ENCODE results near the gene PFDN6. TPM values are rescaled to one million over a fixed set of nuclear protein-coding genes. Genes with fewer than 3 reads are reported as not detected.

The PFDN6 gene
- total and polyA plus RNA-seq, 2 of the 13 experiments (the other 11 are each of a cell fraction or from before 2014, with no cell fraction given): 75.5 to 87.0 TPM

DNA sequence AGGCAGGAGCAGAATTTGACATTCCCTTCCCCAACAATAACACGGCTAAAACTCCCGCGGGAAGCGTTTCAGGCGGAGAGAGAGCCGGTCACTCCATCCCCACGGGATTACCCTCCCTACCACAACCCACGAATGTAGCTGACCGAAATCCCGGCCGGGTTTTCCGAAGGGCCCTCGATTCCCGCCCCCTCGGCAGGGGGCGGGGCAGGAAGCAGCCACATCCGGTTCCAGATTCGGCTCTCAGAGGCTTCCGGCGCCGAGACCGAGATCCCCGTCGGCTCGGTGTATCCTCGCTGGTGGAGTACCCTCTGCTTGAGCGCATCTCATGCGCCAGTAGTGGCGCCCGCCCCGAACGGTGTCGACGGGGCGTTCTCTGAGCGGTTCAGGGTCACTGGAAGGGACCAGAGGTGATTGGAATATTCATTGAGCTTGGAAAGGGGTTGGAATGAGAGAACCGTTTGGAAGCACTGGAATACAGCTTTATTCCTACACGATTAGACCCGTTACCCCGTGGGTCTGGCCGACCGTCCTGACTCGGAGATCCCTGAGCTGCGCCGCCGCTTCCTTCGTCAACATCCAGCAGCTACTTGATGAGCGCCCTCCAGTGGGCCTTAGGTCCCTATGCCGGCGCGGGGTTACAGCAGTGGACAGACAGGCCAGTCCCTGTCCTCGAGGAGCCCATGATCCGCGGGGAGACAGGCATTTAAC, 10.0 kb downstream of the PFDN6 start (continued):
- TF ChIP-seq, protein P1, sequence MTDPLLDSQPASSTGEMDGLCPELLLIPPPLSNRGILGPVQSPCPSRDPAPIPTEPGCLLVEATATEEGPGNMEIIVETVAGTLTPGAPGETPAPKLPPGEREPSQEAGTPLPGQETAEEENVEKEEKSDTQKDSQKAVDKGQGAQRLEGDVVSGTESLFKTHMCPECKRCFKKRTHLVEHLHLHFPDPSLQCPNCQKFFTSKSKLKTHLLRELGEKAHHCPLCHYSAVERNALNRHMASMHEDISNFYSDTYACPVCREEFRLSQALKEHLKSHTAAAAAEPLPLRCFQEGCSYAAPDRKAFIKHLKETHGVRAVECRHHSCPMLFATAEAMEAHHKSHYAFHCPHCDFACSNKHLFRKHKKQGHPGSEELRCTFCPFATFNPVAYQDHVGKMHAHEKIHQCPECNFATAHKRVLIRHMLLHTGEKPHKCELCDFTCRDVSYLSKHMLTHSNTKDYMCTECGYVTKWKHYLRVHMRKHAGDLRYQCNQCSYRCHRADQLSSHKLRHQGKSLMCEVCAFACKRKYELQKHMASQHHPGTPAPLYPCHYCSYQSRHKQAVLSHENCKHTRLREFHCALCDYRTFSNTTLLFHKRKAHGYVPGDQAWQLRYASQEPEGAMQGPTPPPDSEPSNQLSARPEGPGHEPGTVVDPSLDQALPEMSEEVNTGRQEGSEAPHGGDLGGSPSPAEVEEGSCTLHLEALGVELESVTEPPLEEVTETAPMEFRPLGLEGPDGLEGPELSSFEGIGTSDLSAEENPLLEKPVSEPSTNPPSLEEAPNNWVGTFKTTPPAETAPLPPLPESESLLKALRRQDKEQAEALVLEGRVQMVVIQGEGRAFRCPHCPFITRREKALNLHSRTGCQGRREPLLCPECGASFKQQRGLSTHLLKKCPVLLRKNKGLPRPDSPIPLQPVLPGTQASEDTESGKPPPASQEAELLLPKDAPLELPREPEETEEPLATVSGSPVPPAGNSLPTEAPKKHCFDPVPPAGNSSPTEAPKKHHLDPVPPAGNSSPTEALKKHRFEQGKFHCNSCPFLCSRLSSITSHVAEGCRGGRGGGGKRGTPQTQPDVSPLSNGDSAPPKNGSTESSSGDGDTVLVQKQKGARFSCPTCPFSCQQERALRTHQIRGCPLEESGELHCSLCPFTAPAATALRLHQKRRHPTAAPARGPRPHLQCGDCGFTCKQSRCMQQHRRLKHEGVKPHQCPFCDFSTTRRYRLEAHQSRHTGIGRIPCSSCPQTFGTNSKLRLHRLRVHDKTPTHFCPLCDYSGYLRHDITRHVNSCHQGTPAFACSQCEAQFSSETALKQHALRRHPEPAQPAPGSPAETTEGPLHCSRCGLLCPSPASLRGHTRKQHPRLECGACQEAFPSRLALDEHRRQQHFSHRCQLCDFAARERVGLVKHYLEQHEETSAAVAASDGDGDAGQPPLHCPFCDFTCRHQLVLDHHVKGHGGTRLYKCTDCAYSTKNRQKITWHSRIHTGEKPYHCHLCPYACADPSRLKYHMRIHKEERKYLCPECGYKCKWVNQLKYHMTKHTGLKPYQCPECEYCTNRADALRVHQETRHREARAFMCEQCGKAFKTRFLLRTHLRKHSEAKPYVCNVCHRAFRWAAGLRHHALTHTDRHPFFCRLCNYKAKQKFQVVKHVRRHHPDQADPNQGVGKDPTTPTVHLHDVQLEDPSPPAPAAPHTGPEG (CRISPR knock-in tag; IDR thresholded peaks at IDR 0.05): peak; percentile 79; the same call in 1 of the 2 replicates
- 0 out of 2 replicates have a peak, but pooled peaks have one; percentile 58 for TF ChIP-seq ZNF75D (CRISPR knock-in tag; IDR thresholded peaks at IDR 0.05; ENCODE audit: borderline replicate concordance)
- TF ChIP-seq PLRG1 (conservative IDR thresholded peaks at IDR 0.05): no peak
- TF ChIP-seq XBP1 (CRISPR knock-in tag; IDR thresholded peaks at IDR 0.05): peak; percentile 88
- TF ChIP-seq HDAC1 (CRISPR knock-in tag; IDR thresholded peaks at IDR 0.05): peak; percentile 86
- TF ChIP-seq, protein P2, sequence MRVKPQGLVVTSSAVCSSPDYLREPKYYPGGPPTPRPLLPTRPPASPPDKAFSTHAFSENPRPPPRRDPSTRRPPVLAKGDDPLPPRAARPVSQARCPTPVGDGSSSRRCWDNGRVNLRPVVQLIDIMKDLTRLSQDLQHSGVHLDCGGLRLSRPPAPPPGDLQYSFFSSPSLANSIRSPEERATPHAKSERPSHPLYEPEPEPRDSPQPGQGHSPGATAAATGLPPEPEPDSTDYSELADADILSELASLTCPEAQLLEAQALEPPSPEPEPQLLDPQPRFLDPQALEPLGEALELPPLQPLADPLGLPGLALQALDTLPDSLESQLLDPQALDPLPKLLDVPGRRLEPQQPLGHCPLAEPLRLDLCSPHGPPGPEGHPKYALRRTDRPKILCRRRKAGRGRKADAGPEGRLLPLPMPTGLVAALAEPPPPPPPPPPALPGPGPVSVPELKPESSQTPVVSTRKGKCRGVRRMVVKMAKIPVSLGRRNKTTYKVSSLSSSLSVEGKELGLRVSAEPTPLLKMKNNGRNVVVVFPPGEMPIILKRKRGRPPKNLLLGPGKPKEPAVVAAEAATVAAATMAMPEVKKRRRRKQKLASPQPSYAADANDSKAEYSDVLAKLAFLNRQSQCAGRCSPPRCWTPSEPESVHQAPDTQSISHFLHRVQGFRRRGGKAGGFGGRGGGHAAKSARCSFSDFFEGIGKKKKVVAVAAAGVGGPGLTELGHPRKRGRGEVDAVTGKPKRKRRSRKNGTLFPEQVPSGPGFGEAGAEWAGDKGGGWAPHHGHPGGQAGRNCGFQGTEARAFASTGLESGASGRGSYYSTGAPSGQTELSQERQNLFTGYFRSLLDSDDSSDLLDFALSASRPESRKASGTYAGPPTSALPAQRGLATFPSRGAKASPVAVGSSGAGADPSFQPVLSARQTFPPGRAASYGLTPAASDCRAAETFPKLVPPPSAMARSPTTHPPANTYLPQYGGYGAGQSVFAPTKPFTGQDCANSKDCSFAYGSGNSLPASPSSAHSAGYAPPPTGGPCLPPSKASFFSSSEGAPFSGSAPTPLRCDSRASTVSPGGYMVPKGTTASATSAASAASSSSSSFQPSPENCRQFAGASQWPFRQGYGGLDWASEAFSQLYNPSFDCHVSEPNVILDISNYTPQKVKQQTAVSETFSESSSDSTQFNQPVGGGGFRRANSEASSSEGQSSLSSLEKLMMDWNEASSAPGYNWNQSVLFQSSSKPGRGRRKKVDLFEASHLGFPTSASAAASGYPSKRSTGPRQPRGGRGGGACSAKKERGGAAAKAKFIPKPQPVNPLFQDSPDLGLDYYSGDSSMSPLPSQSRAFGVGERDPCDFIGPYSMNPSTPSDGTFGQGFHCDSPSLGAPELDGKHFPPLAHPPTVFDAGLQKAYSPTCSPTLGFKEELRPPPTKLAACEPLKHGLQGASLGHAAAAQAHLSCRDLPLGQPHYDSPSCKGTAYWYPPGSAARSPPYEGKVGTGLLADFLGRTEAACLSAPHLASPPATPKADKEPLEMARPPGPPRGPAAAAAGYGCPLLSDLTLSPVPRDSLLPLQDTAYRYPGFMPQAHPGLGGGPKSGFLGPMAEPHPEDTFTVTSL (CRISPR knock-in tag; IDR thresholded peaks at IDR 0.05; ENCODE audit: borderline replicate concordance): peak; percentile 69; the same call in 1 of the 2 replicates
- TF ChIP-seq SMAD9 (CRISPR knock-in tag; IDR thresholded peaks at IDR 0.05): peak; percentile 63; the same call in 1 of the 2 replicates
- peak; percentile 88 for TF ChIP-seq XRCC5 (optimal IDR thresholded peaks at IDR 0.05; ENCODE audit: low read length)
- TF ChIP-seq ZC3H4 (CRISPR knock-in tag; IDR thresholded peaks at IDR 0.05; ENCODE audit: borderline replicate concordance): 0 out of 2 replicates have a peak, but pooled peaks have one; percentile 59
- TF ChIP-seq ZNF83 (CRISPR knock-in tag; IDR thresholded peaks at IDR 0.05; ENCODE audit: borderline replicate concordance): no peak
- TF ChIP-seq TMF1 (CRISPR knock-in tag; IDR thresholded peaks at IDR 0.05; ENCODE audit: low read depth): peak; percentile 24; the same call in 1 of the 2 replicates
- TF ChIP-seq SRSF4 (IDR thresholded peaks at IDR 0.05; ENCODE audit: low read depth, low read length, poor library complexity, severe bottlenecking): no peak
- no peak; the same call in 1 of the 2 replicates for TF ChIP-seq ZNF552 (CRISPR knock-in tag; IDR thresholded peaks at IDR 0.05; ENCODE audit: borderline replicate concordance)
- no peak for TF ChIP-seq HNRNPK (IDR thresholded peaks at IDR 0.05; ENCODE audit: low read depth, low read length, poor library complexity, severe bottlenecking)
- peak; percentile 87; the same call in 1 of the 2 replicates for TF ChIP-seq GLI4 (CRISPR knock-in tag; IDR thresholded peaks at IDR 0.05; ENCODE audit: borderline replicate concordance)
- no peak for TF ChIP-seq ZKSCAN1 (IDR thresholded peaks at IDR 0.05; ENCODE audit: low read length)
- 0 out of 2 replicates have a peak, but pooled peaks have one; percentile 51 for TF ChIP-seq GATA4 (IDR thresholded peaks at IDR 0.05; ENCODE audit: borderline replicate concordance, low read depth)
- no peak for TF ChIP-seq ZNF10 (CRISPR knock-in tag; IDR thresholded peaks at IDR 0.05; ENCODE audit: borderline replicate concordance, low read depth)
